GM21723 (cell line): Measurements from ENCODE around the gene PRAMEF27.
"Not testable (repeated sequence)": the region's sequence is repeated elsewhere in the genome, so short reads cannot be mapped to it uniquely, and the experiment has no call there.

Source experiments
- ATAC-seq: cut with Tn5 transposase; IDR thresholded peaks from one replicate; pipeline ENCODE4 v1.9.1; 2021; ENCODE audit warnings: mild to moderate bottlenecking, moderate library complexity; ENCODE audit not compliant: unreplicated experiment

PRAMEF27 gene

DNA sequence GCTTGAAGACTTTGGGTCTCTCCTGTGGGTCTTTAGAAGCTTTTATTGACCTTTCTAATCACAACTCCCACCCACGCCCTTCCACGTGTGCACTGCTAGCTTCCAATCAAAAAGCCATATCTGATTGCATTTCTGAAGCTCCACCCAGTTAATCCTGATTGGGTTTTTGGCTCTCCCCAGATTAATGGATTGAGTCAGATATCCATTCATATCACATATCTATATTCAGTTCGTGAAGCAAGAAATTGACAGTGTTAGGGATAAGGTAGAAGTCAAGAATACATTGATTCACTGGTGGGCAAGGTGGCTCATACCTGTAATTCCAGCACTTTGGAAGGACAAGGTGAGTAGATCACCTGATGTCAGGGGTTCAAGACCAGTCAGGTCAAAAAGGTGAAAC lies at the start of gene PRAMEF27:
TSS of gene PRAMEF27 (minus strand) at position 101 of the 400 bp plus-strand sequence. CDS start 2,916 bp downstream, outside the sequence.
- not testable (repeated sequence) for ATAC-seq

DNA sequence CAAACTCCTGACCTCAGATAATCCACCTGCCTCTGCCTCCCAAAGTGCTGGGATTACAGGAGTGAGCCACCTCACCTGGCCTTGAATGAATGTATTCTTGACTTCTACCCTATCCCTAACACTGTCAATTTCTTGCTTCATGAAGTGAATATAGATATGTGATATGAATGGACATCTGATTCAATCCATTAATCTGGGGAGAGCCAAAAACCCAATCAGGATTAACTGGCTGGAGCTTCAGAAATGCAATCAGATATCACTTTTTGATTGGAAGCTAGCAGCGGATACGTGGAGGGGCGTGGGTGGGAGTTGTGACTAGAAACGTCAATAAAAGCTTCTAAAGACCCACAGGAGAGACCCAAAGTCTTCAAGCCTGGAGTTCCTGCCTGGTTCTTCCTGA lies 14.1 kb upstream of the PRAMEF27 start, which contains the start of gene PRAMEF25:
TSS of gene PRAMEF25 (plus strand) at position 301 of the 400 bp plus-strand sequence. CDS start 2,920 bp downstream, outside the sequence.
- not testable (repeated sequence) for ATAC-seq

DNA sequence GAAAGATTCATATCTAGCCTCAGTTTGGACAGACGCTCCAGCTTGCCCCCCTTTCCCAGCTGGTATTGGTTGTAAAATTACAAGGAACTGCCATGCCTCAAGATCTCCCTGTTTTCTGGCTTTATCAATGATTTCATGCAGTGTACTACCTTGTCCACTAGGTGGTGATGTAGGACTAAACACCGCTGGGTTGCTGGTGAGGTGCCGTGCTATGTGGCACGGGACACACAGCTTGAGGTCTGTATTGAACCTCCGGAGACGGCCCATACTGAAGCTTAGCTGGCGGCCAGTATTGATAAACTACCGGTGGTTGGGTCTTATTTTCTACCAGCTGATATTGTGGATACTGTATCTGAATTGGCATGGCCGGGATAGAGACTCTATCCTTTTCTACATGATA lies 36.5 kb downstream of the PRAMEF27 start:
- not testable (repeated sequence) for ATAC-seq

DNA sequence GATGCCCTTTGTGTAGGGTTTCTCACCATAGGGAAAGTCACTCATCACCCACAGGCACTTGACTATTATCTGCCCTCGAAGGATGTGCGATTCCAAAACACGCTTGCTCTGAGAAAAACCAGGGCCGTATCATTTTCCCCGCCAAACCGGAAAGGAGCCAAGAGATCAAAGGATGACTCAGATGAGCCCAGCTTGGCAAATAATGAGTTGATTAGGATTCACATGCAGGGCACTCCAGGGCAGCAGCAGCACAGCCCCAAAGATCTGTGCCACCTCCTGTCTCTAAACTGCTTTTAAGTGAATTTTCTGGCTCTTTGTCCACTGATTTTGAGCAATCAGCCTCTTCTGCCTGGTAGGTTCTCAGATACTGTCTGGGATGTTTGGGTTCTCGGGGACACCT lies 44.4 kb downstream of the PRAMEF27 start:
- not testable (repeated sequence) for ATAC-seq

DNA sequence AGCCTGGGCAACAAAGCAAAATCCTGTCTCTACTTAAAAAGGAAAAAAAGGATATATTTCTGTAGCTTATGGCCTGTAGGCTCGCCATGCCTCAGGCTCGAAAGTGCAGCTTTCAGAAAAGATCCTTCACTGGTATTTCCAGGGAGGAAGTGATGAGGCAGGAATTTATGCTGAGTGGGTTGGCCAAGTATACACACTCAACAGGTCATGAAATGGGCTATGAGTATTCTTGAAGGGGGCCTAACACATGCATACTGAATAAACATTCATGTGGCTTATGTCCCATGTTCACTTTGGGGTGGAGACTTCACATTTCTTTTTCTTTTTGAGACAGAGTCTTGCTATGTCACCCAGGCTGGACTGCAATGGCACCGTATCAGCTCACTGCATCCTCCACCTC lies 47.0 kb downstream of the PRAMEF27 start:
- ATAC-seq = not testable (repeated sequence)

DNA sequence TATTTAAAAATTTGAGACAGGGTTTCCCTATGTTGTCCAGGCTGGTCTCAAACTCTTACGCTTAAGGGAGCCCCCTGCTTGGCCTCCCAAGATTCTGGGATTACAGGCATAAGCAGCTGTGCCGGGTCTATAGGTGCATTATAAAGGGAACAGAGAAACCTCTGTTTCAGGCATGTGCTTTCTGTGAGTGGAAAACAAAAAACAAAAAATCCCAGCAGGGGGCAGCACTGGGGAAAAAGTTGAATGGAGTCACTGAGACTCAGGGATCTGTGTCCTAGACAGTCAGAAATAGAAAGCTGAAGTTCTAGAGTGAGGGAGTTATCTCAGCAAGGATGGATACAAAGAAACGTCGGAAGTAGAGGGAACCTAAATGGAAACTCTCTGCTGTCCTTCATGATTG lies 50.6 kb downstream of the PRAMEF27 start:
- ATAC-seq = not testable (repeated sequence)
